Activated T-helper 2 cell treated with anti-CD3 and anti-CD28 coated beads, Interferon-gamma antibody, Interleukin-2, Interleukin-4, amounts not matched to agents 10 μg/mL and 5 μg/mL and 100 μg/mL, durations not matched to agents 14 hours and 24 hours and 36 hours (primary cell): ENCODE measurements around the gene COL4A1. TPM values are rescaled to one million over a fixed set of nuclear protein-coding genes. Genes with fewer than 3 reads are reported as not detected.

Experiments used
- DNase-seq: peaks from one replicate; pipeline ENCODE4 v3.0.0; 2021; ENCODE audit warnings: low spot score
- H3K27ac Mint-ChIP-seq: one replicate; pipeline ENCODE4 v1.8.0; 2021; ENCODE audit warnings: mixed read lengths
- H3K27me3 Mint-ChIP-seq: one replicate; pipeline ENCODE4 v1.8.0; 2021; ENCODE audit warnings: low read depth, mixed read lengths
- H3K36me3 Mint-ChIP-seq: one replicate; pipeline ENCODE4 v1.8.0; 2021; ENCODE audit warnings: low read depth, mixed read lengths
- H3K4me1 Mint-ChIP-seq: one replicate; pipeline ENCODE4 v1.8.0; 2021; ENCODE audit warnings: low read depth, mixed read lengths
- H3K4me3 Mint-ChIP-seq: one replicate; pipeline ENCODE4 v1.8.0; 2021; ENCODE audit warnings: low read depth, mild to moderate bottlenecking, moderate library complexity, mixed read lengths
- H3K9me3 Mint-ChIP-seq: one replicate; pipeline ENCODE4 v1.8.0; 2021; ENCODE audit warnings: mixed read lengths
- intact Hi-C: fragments of 100-400 bp; cut with micrococcal nuclease; formaldehyde crosslinking; loops from one replicate; pipeline ENCODE4 v1.15.1; 2023
- total RNA-seq: library from RNA; stranded (reverse); gene quantifications from 2 replicates; pipeline ENCODE4 v1.2.3, GENCODE V29; 2022

The COL4A1 gene
- total RNA-seq, 1 donor from 2014 or later = not detected

DNA sequence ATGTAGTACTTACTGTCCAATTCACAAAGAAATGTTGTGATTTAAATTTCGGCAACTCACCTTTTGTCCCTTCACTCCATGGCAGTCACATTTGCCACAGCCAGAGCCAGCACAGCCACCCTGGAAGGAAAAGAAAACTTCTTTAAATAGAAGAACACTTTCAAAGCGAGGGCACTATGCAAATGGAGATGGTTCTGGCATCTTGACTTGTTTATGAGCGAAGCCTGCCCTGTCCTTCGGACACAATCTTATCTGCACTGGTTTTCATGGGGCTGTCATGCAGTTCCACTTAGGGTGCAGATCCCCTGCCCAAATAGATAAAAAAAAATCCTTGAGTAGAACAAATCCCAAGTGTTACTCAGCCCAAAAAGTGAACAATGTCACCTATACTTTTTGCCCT, 64.3 kb downstream of the COL4A1 start:
- Mint-ChIP-seq H3K27me3 (peaks cover 16% of the 10 kb centered on the region), H3K9me3 (no peaks in the 10 kb centered on the region), H3K4me3 (no peak overlapping the region), H3K4me1 (no peaks in the 10 kb centered on the region), H3K36me3 (no peaks in the 10 kb centered on the region), H3K27ac (no peak overlapping the region)
- no peak for DNase-seq
- intact Hi-C loops = no loop called here

GRCh38 chr13:110240943-110241342, 66.0 kb downstream of the COL4A1 start:
- no peak overlapping the region for H3K27ac Mint-ChIP-seq
- H3K4me1 Mint-ChIP-seq = no peaks in the 10 kb centered on the region
- DNase-seq = no peak
- no peak overlapping the region for H3K4me3 Mint-ChIP-seq
- H3K9me3 Mint-ChIP-seq = no peaks in the 10 kb centered on the region
- H3K36me3 Mint-ChIP-seq = no peaks in the 10 kb centered on the region
- peaks cover 14% of the 10 kb centered on the region for H3K27me3 Mint-ChIP-seq
- intact Hi-C loops = no loop called here

DNA sequence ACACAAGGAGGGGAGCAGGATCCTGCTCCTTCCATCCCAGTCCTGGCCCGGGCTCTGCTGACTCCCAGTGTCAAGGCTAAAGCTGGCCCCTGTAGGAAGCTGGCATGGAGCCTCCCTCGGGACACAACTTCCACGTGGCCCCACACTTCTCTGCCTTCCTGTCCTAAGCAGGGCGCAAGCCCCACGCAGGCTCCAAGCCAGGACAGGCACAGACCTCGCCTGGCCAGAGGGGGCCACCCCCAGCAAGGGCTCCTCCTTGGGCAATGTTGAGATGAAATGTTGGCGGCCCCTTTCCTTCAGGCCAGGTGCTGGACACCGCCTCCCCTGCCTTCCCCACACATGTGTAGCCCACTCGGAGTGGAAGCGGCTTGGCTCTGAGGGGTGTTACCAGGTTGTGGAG, 66.6 kb downstream of the COL4A1 start:
- Mint-ChIP-seq H3K4me1 (no peaks in the 10 kb centered on the region), H3K4me3 (no peak overlapping the region), H3K27ac (no peak overlapping the region), H3K27me3 (peaks cover 14% of the 10 kb centered on the region), H3K36me3 (no peaks in the 10 kb centered on the region), H3K9me3 (no peaks in the 10 kb centered on the region)
- no peak for DNase-seq
- intact Hi-C loops = no loop called here

- Mint-ChIP-seq H3K4me3 (no peak overlapping the region), H3K27ac (no peak overlapping the region), H3K9me3 (no peaks in the 10 kb centered on the region), H3K36me3 (no peaks in the 10 kb centered on the region), H3K27me3 (peaks cover 14% of the 10 kb centered on the region), H3K4me1 (no peaks in the 10 kb centered on the region)
- no peak for DNase-seq
- intact Hi-C loops = no loop called here
These were observed 67.5 kb downstream of the COL4A1 start for GRCh38 chr13:110239280-110240125.

- Mint-ChIP-seq H3K27ac (no peak overlapping the region), H3K4me3 (no peak overlapping the region), H3K9me3 (no peaks in the 10 kb centered on the region), H3K4me1 (no peaks in the 10 kb centered on the region), H3K27me3 (peaks cover 14% of the 10 kb centered on the region), H3K36me3 (no peaks in the 10 kb centered on the region)
- no peak for DNase-seq
- intact Hi-C loops = no loop called here
These were observed 68.2 kb downstream of the COL4A1 start for GRCh38 chr13:110238818-110239195.

DNA sequence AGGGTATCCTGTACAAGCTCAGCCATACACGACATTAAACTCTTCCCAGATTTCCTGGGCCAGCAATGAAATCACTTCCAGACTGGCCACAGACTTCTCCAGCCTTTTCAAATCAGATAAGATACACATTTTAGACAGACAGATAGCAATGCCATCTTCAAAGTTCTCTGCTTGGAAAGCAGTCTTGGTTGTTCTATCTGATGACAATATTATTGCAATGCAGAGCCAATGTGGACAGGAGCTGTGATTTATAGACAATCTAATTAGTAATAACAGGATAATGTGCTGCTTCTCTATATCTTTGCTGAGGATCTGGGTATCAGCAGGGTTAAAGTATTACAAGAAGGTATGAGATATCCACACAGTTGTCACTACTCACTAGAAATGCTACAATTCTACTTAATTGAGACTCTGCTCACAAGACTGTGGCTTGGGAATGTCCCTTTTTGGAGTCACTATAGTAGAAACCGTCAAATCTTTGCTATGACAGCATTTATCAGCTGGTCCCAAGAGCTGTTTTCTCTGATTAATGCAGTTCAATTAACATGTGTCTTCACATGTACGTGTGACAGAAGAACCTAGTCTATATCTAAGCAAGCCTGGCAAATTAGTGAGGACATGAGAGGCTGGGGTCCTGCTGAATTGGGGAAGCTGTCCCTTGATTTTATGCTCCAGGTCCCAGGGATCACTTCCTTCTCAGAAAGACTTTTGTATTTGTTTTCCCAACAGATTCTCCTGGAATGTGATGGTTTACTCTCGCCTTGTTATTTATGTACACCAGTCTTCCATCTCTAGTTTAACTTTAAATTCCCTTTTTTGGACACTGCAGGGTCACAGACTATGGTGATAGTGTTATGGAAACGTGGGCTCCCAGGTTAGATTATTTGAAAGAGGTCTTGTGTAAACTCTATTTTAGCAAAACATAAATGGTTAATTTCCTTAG, 68.8 kb downstream of the COL4A1 start:
- no peak overlapping the region for H3K27ac Mint-ChIP-seq
- no peaks in the 10 kb centered on the region for H3K36me3 Mint-ChIP-seq
- H3K9me3 Mint-ChIP-seq = no peaks in the 10 kb centered on the region
- H3K4me1 Mint-ChIP-seq = no peaks in the 10 kb centered on the region
- intact Hi-C loops = no loop called here
- no peak overlapping the region for H3K4me3 Mint-ChIP-seq
- H3K27me3 Mint-ChIP-seq = peaks cover 16% of the 10 kb centered on the region
- no peak for DNase-seq

DNA sequence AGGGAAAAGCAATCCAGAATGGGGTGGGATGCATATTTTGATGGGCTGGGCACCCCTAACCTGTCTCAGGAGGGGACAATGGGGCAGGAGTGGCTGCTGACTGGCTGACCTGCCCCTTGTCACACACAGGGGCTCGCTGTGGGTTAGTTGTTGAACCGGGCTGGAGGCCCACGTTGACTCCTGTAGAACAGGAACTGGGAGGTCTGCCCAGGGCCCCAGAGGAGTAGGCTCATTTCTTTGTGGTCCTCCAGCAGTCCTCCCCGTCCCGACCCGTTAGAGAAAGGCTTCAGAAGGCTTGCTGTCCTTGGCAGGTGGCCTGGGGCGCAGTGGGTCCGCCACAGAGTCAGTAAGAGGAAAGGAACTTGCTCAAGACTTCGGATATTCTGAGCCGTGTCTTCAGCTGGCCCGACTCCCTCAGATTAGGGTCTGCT, 70.1 kb downstream of the COL4A1 start:
- H3K4me1 Mint-ChIP-seq = no peaks in the 10 kb centered on the region
- no peak overlapping the region for H3K27ac Mint-ChIP-seq
- no peak overlapping the region for H3K4me3 Mint-ChIP-seq
- no peaks in the 10 kb centered on the region for H3K36me3 Mint-ChIP-seq
- DNase-seq = no peak
- peaks cover 19% of the 10 kb centered on the region for H3K27me3 Mint-ChIP-seq
- no peaks in the 10 kb centered on the region for H3K9me3 Mint-ChIP-seq
- intact Hi-C loops = no loop called here

- Mint-ChIP-seq H3K27me3 (peaks cover 19% of the 10 kb centered on the region), H3K27ac (no peak overlapping the region), H3K9me3 (no peaks in the 10 kb centered on the region), H3K36me3 (no peaks in the 10 kb centered on the region), H3K4me3 (no peak overlapping the region), H3K4me1 (no peaks in the 10 kb centered on the region)
- intact Hi-C loops = no loop called here
- DNase-seq = no peak
These were observed 70.5 kb downstream of the COL4A1 start for GRCh38 chr13:110236431-110236830.

DNA sequence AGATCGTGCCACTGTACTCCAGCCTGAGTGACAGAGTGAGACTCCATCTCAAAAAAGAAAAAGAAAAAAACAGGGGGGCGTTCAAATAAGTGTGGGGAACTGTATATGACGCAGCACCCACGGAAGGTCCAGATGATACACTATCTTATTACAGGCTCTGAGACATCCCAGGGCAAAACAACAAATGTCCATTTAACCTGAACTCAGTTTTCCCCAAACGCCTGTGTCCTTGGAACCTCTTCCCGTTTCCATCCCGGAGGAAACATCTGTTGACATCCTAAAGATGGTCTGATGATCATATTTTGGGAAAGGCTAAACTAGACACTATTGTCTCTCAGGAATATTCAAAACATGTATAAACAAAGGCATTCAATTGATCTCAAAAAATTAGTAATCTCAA, 72.4 kb downstream of the COL4A1 start:
- H3K4me1 Mint-ChIP-seq = no peaks in the 10 kb centered on the region

DNA sequence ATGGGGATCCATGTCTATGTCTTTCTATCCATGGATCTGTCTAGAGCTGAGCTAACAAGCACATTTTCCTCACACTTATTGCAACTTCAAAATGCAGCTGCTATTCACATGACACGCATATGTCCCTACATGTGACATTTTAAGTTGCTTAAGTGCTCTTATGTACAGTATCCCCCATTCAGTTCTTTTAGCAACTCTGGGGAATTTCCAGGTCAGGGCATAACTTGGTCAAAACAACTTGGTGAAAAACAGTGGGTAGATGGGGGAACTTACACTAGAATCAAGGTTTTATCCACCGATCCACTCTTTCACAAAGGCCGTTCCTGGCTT, 73.0 kb downstream of the COL4A1 start:
- Mint-ChIP-seq H3K4me1 (no peaks in the 10 kb centered on the region), H3K27ac (no peak overlapping the region), H3K36me3 (no peaks in the 10 kb centered on the region), H3K27me3 (peaks cover 13% of the 10 kb centered on the region), H3K9me3 (no peaks in the 10 kb centered on the region), H3K4me3 (no peak overlapping the region)
- DNase-seq = no peak
- intact Hi-C loops = no loop called here

More for the DNA sequence above, 72.4 kb downstream of the COL4A1 start:
- no peak for DNase-seq
- no peaks in the 10 kb centered on the region for H3K36me3 Mint-ChIP-seq
- no peak overlapping the region for H3K4me3 Mint-ChIP-seq
- H3K9me3 Mint-ChIP-seq = no peaks in the 10 kb centered on the region
- H3K27me3 Mint-ChIP-seq = peaks cover 16% of the 10 kb centered on the region
- H3K27ac Mint-ChIP-seq = no peak overlapping the region
- intact Hi-C loops = no loop called here

DNA sequence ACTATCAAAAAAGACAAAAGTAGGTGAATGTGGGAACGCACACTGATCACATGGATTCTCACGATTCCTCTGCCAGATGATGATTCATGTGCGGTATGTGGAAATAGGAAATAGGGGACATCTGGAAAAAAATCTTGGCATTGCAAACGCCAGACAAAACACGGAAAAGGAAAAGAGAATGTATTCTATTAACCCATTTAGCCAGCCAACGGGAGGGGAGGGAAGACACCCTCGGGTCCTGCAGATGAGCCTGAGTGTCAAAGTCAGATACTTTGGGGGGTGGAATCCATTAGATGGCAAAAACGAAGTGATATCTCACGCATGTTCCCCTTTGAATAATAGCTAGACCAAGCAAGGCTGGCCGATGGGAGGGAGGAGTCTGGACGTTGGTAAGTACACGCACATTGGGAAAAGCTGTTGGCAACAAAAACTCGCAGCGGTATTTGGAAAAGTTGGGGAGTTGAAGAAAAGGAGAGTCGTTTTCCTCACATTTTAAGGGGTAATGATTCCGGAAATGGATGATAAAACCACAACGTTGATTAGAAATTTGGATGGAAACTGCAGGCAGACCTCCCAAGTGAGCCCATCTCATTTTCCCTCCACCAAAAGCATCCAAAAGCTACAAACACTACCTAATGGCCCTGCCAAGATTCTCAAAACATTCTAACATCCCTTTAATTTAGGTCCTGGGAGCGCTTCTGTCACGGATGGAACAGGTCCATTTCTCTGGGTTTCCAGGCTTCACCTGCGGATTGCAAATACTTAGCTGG, 73.6 kb downstream of the COL4A1 start:
- DNase-seq = no peak
- intact Hi-C loops = no loop called here

DNA sequence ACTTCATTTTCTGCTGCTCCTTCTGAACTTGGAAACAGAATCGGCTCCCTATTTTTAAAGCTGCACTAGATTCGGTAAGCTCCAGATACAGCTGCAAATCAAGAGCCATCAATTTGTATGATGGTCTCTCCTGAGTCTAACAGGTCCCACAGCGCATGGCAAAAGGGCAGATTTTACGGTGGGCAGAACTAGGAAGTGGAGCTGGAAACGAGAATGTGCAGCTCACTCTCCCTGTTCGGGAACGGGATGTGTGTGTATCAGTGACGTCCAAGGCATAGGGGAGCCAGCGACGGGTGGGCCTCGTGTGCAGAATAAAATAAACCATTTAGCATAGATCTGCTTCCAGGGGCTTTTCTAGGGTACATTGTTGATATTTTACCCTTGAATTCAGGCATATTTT, 74.2 kb downstream of the COL4A1 start:
- Mint-ChIP-seq H3K4me3 (no peak overlapping the region), H3K36me3 (no peaks in the 10 kb centered on the region), H3K27ac (no peak overlapping the region), H3K9me3 (no peaks in the 10 kb centered on the region), H3K27me3 (peaks cover 10% of the 10 kb centered on the region), H3K4me1 (no peaks in the 10 kb centered on the region)
- DNase-seq = no peak
- intact Hi-C loops = no loop called here

More for the DNA sequence above, 73.6 kb downstream of the COL4A1 start:
- peaks cover 12% of the 10 kb centered on the region for H3K27me3 Mint-ChIP-seq
- no peaks in the 10 kb centered on the region for H3K9me3 Mint-ChIP-seq
- H3K4me3 Mint-ChIP-seq = no peak overlapping the region
- no peaks in the 10 kb centered on the region for H3K4me1 Mint-ChIP-seq
- H3K27ac Mint-ChIP-seq = no peak overlapping the region
- H3K36me3 Mint-ChIP-seq = no peaks in the 10 kb centered on the region
